NCI-H187 treated with DMSO at 0.1 percent for 48 hours (cell line): ENCODE data around the gene POSTN.

Source experiments
- DNase-seq: peaks from one replicate; lab custom pipeline; 2025; lab: John Stamatoyannopoulos, UW

The POSTN gene

GRCh38 chr13:37515226-37515625 is 83.3 kb downstream of the POSTN start:
- DNase-seq: no peak
